Astrocyte (in vitro differentiated cells and primary cell): ENCODE data around the gene PGRMC2.

Source experiments
- CTCF ChIP-seq: IDR thresholded peaks from 2 replicates; pipeline ENCODE4 v1.5.1; 2011; ENCODE audit warnings: low read depth, mild to moderate bottlenecking, inconsistent platforms, low read length, moderate library complexity; ENCODE audit not compliant: insufficient read depth
- EZH2 ChIP-seq: IDR thresholded peaks from 2 replicates; pipeline ENCODE4 v1.6.1; 2012; ENCODE audit warnings: mild to moderate bottlenecking, low read length, inconsistent platforms; ENCODE audit not compliant: insufficient read depth

GRCh38 chr4:128255906-128256305 is 31.7 kb downstream of the PGRMC2 start:
- no peak for TF ChIP-seq CTCF
- no peak for TF ChIP-seq EZH2
